ENCODE results near the gene NTN3.
A peak's percentile ranks its signal among the peaks of the same experiment; 100 is the strongest.

Gene NTN3

DNA sequence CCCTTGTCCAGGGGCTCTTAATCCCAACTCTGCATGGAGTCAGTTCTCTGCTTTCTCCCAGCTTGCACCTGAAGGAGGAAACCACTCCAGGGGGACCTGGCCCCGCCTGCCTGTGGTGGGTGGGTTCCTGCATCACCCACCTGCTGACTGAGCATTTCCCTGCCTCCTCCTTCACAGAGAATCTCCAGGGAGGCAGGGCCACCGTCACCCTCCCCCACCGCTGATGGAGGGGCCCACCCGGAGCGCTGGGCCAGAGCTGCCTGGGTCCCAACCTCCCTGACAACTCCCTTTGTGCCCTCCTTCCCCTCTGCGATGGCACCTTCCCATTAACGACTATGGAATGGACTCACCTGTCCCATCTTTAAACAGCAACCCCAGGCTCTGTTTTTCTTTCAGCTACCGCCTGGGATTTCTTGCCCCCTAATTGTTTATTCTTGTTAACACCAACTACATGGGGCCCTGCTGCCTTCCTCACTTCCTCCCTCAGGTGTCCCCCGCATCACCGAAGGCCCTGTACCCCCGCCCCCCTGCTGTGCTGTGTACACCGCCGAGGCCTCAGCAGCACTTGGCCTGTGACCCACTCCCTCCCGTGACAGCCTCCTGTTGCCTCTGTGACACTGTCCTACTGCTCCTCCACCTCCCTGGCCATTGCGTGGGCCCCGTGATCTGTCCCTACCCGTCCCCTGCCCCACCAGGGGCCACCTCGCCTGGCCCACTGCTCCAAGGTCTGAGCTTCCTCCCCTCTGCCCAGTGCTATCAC, 12.0 kb upstream of the NTN3 start:
- peak; percentile 30 for DNase-seq
- H3K79me2 ChIP-seq (ENCODE audit: insufficient read depth, low read length): peaks cover 25% of the 10 kb centered on the region
- H3K36me3 ChIP-seq (ENCODE audit: insufficient read depth, low read length): peaks cover 69% of the 10 kb centered on the region
- H3K27me3 ChIP-seq (ENCODE audit: insufficient read depth, low read length, poor library complexity): no peaks in the 10 kb centered on the region
- H2AFZ ChIP-seq (ENCODE audit: low read depth, low read length): peak overlapping the region; percentile 84
- H3K9me3 ChIP-seq (ENCODE audit: insufficient read depth, low read length, severe bottlenecking): no peaks in the 10 kb centered on the region
- peak overlapping the region; percentile 100 for H3K4me2 ChIP-seq (ENCODE audit: insufficient read depth, low read length)
- H3K4me3 ChIP-seq (ENCODE audit: low read depth in 1 of 2, low read length in 2 of 2): peak overlapping the region; percentile 31 to 79; a peak in 3 of 4 replicates
- peak overlapping the region; percentile 77 for H3K27ac ChIP-seq (ENCODE audit: low read length)
- H4K20me1 ChIP-seq (ENCODE audit: insufficient read depth, low read length): peaks cover 39% of the 10 kb centered on the region
- H3K9ac ChIP-seq (ENCODE audit: low read depth, low read length): peak overlapping the region; percentile 90
- H3K4me1 ChIP-seq (ENCODE audit: insufficient read depth, low read length): peaks cover 43% of the 10 kb centered on the region
- peak; percentile 3; the same call in 2 of the 3 replicates for ATAC-seq (ENCODE audit: insufficient read depth, low read depth)
- TF ChIP-seq EZH2 (IDR thresholded peaks at IDR 0.05; ENCODE audit: borderline replicate concordance, low read depth, low read length, severe bottlenecking): no peak
- TF ChIP-seq, protein P1, sequence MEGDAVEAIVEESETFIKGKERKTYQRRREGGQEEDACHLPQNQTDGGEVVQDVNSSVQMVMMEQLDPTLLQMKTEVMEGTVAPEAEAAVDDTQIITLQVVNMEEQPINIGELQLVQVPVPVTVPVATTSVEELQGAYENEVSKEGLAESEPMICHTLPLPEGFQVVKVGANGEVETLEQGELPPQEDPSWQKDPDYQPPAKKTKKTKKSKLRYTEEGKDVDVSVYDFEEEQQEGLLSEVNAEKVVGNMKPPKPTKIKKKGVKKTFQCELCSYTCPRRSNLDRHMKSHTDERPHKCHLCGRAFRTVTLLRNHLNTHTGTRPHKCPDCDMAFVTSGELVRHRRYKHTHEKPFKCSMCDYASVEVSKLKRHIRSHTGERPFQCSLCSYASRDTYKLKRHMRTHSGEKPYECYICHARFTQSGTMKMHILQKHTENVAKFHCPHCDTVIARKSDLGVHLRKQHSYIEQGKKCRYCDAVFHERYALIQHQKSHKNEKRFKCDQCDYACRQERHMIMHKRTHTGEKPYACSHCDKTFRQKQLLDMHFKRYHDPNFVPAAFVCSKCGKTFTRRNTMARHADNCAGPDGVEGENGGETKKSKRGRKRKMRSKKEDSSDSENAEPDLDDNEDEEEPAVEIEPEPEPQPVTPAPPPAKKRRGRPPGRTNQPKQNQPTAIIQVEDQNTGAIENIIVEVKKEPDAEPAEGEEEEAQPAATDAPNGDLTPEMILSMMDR (IDR thresholded peaks at IDR 0.05; ENCODE audit: borderline replicate concordance, extremely low read depth, low read length, poor library complexity, severe bottlenecking): no peak

DNA sequence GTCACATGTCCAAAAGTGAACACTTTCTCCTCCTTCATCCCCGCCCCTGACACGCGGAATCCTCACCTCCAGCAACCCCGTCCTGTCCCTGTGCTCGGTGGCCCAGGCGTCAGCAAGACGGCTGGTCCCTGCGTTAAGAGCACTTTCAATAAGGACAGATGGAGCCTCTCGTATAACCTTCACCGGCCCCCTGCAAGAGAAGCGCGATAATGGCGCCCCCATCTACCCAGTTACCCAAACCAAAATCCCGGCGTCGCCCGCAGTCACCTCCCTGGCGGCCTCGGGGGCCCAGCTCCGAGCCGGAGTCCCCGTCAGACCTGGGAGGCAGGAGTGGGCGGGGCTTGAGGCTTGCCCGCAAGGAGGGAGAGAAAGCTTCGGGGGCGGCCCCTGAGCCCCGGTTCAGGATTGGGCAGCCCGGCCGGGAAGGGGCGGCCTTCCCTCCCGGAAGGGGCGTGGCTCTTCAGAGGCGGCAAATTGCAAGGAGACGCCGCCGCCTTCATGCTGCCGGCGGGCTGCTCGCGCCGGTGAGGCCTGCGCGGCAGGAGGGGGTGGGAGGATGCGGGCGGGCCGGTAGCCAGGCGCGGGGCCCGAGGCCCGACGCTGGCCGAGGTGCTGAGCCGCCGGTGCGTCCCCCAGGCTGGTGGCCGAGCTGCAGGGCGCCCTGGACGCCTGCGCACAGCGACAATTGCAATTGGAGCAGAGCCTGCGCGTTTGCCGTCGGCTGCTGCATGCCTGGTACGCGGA, 11.3 kb upstream of the NTN3 start, which contains the start of gene TEDC2:
TEDC2 (plus strand) TSS at position 463 of the 744 bp plus-strand sequence; CDS start at position 499, 36 bp downstream.
- Histone ChIP-seq H3K4me2 (ENCODE audit: insufficient read depth, low read length) (peak within 1 kb of the TSS; percentile 100), H3K27me3 (ENCODE audit: insufficient read depth, low read length, poor library complexity) (no peaks in the 10 kb centered on the region), H3K9me3 (ENCODE audit: insufficient read depth, low read length, severe bottlenecking) (no peaks in the 10 kb centered on the region), H3K4me3 (ENCODE audit: low read depth in 1 of 2, low read length in 2 of 2) (peak within 1 kb of the TSS; percentile 79 to 86; a peak in 3 of 4 replicates), H2AFZ (ENCODE audit: low read depth, low read length) (peak within 1 kb of the TSS; percentile 84), H3K4me1 (ENCODE audit: insufficient read depth, low read length) (peaks cover 43% of the 10 kb centered on the region), H3K27ac (ENCODE audit: low read length) (peak within 1 kb of the TSS; percentile 77), H4K20me1 (ENCODE audit: insufficient read depth, low read length) (peaks cover 38% of the 10 kb centered on the region; the same call in 1 of the 2 replicates), H3K9ac (ENCODE audit: low read depth, low read length) (peak within 1 kb of the TSS; percentile 90), H3K79me2 (ENCODE audit: insufficient read depth, low read length) (peaks cover 25% of the 10 kb centered on the region), H3K36me3 (ENCODE audit: insufficient read depth, low read length) (peaks cover 62% of the 10 kb centered on the region)
- TF ChIP-seq, protein P1 (IDR thresholded peaks at IDR 0.05; ENCODE audit: borderline replicate concordance, extremely low read depth, low read length, poor library complexity, severe bottlenecking): no peak
- TF ChIP-seq EZH2 (IDR thresholded peaks at IDR 0.05; ENCODE audit: borderline replicate concordance, low read depth, low read length, severe bottlenecking): no peak
- DNase-seq (peak; percentile 98), ATAC-seq (ENCODE audit: insufficient read depth, low read depth) (peak; percentile 92)

DNA sequence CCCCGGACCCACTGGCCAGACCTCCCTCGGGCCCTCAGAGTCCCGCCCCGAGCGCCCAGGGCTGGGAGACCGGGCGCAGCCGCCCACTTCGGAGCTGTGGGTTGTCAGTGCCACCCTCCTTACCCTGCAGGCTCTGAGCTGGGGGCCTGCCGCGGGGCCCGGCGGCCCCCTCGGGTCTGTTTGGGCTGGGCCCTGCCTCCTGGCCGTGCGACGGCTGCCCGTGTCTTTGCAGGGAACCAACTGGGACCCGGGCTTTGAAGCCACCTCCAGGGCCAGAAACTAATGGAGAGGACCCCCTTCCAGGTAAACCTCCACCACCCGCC, 10.7 kb upstream of the NTN3 start:
- Histone ChIP-seq H3K9ac (ENCODE audit: low read depth, low read length) (peak overlapping the region; percentile 90), H3K4me1 (ENCODE audit: insufficient read depth, low read length) (peaks cover 43% of the 10 kb centered on the region), H3K4me3 (ENCODE audit: low read depth in 1 of 2, low read length in 2 of 2) (peak overlapping the region; percentile 79 to 86; a peak in 3 of 4 replicates), H3K4me2 (ENCODE audit: insufficient read depth, low read length) (peak overlapping the region; percentile 100), H3K9me3 (ENCODE audit: insufficient read depth, low read length, severe bottlenecking) (no peaks in the 10 kb centered on the region), H3K27ac (ENCODE audit: low read length) (peak overlapping the region; percentile 76), H2AFZ (ENCODE audit: low read depth, low read length) (peak overlapping the region; percentile 78), H3K27me3 (ENCODE audit: insufficient read depth, low read length, poor library complexity) (no peaks in the 10 kb centered on the region), H3K79me2 (ENCODE audit: insufficient read depth, low read length) (peaks cover 25% of the 10 kb centered on the region), H3K36me3 (ENCODE audit: insufficient read depth, low read length) (peaks cover 57% of the 10 kb centered on the region), H4K20me1 (ENCODE audit: insufficient read depth, low read length) (peaks cover 38% of the 10 kb centered on the region; the same call in 1 of the 2 replicates)
- DNase-seq (no peak), ATAC-seq (ENCODE audit: insufficient read depth, low read depth) (no peak)
- no peak for TF ChIP-seq EZH2 (IDR thresholded peaks at IDR 0.05; ENCODE audit: borderline replicate concordance, low read depth, low read length, severe bottlenecking)
- TF ChIP-seq, protein P1 (IDR thresholded peaks at IDR 0.05; ENCODE audit: borderline replicate concordance, extremely low read depth, low read length, poor library complexity, severe bottlenecking): no peak
